Natural killer cell (primary cell): Measurements from ENCODE around the gene SLC35C1. TPM values are rescaled to one million over a fixed set of nuclear protein-coding genes. Genes with fewer than 3 reads are reported as not detected.
"Not testable (repeated sequence)": the region's sequence is repeated elsewhere in the genome, so short reads cannot be mapped to it uniquely, and the experiment has no call there.

Experiments used
- ATAC-seq, 3 donors: fragments of 150-1000 bp in 2 of 3; fragments of 200-7000 bp in 1 of 3; cut with Tn5 transposase; 1 replicate in 1 of 3; 2 replicates in 2 of 3; pipeline ENCODE4 v1.10.0; 2021; ENCODE audit warnings: mild to moderate bottlenecking in 2 of 3, moderate library complexity in 2 of 3
- DNase-seq, 2 donors: peaks; one replicate each; pipeline versions ENCODE4 v3.0.0 to v3.0.0-alpha.2; 2013 to 2021; ENCODE audit warnings: mixed read lengths in 1 of 2
- H3K27ac ChIP-seq: one replicate; pipeline ENCODE4 v1.5.1; 2013; ENCODE audit warnings: mild to moderate bottlenecking, low read length
- H3K27me3 ChIP-seq: one replicate; pipeline ENCODE4 v1.6.1; 2013; ENCODE audit warnings: low read length; ENCODE audit not compliant: control insufficient read depth, insufficient read depth
- H3K36me3 ChIP-seq: one replicate; pipeline ENCODE4 v1.6.1; 2013; ENCODE audit warnings: low read length; ENCODE audit not compliant: control insufficient read depth, insufficient read depth
- H3K4me1 ChIP-seq: one replicate; pipeline ENCODE4 v1.6.1; 2013; ENCODE audit warnings: low read length; ENCODE audit not compliant: control insufficient read depth, insufficient read depth
- H3K4me3 ChIP-seq: one replicate; pipeline ENCODE4 v1.5.1; 2013; ENCODE audit warnings: low read length
- H3K9me3 ChIP-seq: one replicate; pipeline ENCODE4 v1.6.1; 2013; ENCODE audit warnings: low read length; ENCODE audit not compliant: control insufficient read depth, insufficient read depth
- H3K27ac Mint-ChIP-seq, 2 donors: one replicate each; pipeline ENCODE4 v1.8.0; 2022; ENCODE audit warnings: mild to moderate bottlenecking in 2 of 2, mixed read lengths in 2 of 2, moderate library complexity in 1 of 2
- H3K27me3 Mint-ChIP-seq, 2 donors: one replicate each; pipeline ENCODE4 v1.8.0; 2022; ENCODE audit warnings: low read depth in 2 of 2, mixed read lengths in 2 of 2
- H3K36me3 Mint-ChIP-seq: one replicate; pipeline ENCODE4 v1.8.0; 2022; ENCODE audit warnings: mixed read lengths
- H3K4me1 Mint-ChIP-seq, 2 donors: one replicate each; pipeline ENCODE4 v1.8.0; 2022; ENCODE audit warnings: mixed read lengths in 2 of 2
- H3K4me3 Mint-ChIP-seq: one replicate; pipeline ENCODE4 v1.8.0; 2022; ENCODE audit warnings: mild to moderate bottlenecking, moderate library complexity, mixed read lengths
- H3K9me3 Mint-ChIP-seq, 2 donors: one replicate each; pipeline ENCODE4 v1.8.0; 2022; ENCODE audit warnings: mixed read lengths in 2 of 2
- CTCF ChIP-seq: fragments of 200-600 bp; IDR thresholded peaks from one replicate; pipeline ENCODE4 v1.8.0; 2022; ENCODE audit warnings: antibody characterized with exemption
- WGBS: methylation state at CpG from one replicate; pipeline ENCODE4 v1.1.7; 2013; ENCODE audit warnings: missing lambda C conversion rate; ENCODE audit not compliant: insufficient coverage; 5-methylcytosine and 5-hydroxymethylcytosine counted together
- intact Hi-C: fragments of 100-400 bp; cut with micrococcal nuclease; formaldehyde crosslinking; loops from one replicate; pipeline ENCODE4 v1.14.2; 2022
- total RNA-seq, 4 donors: library from RNA; stranded (reverse); fragments of 120-200 nt in 1 of 4; gene quantifications; one replicate each; pipeline versions ENCODE4 v1.2.3 to v1.2.4, GENCODE V29; 2013 to 2022

SLC35C1 gene
- total RNA-seq, 3 donors from 2014 or later (not counting 1 experiment from before 2014, with no cell fraction given), result 7.1 to 11.9 (median 9.5) TPM

GRCh38 chr11:45820211-45820857 lies 15.4 kb downstream of the SLC35C1 start:
- Histone ChIP-seq H3K4me1 (no peaks in the 10 kb centered on the region), H3K4me3 (no peak overlapping the region), H3K27ac (no peak overlapping the region), H3K27me3 (no peaks in the 10 kb centered on the region), H3K9me3 (no peaks in the 10 kb centered on the region), H3K36me3 (no peaks in the 10 kb centered on the region)
- ATAC-seq (no peak), DNase-seq (no peak)
- no peak overlapping the region for H3K4me3 Mint-ChIP-seq
- H3K27me3 Mint-ChIP-seq, result no peaks in the 10 kb centered on the region
- 92% methylated on average over 5 of the region's 5 CpGs for WGBS
- no peaks in the 10 kb centered on the region for H3K9me3 Mint-ChIP-seq
- no peaks in the 10 kb centered on the region for H3K4me1 Mint-ChIP-seq
- H3K36me3 Mint-ChIP-seq, result no peaks in the 10 kb centered on the region
- TF ChIP-seq CTCF, result no peak
- no peak overlapping the region for H3K27ac Mint-ChIP-seq
- intact Hi-C loops, result no loop called here

GRCh38 chr11:45826492-45826891 lies 21.5 kb downstream of the SLC35C1 start:
- DNase-seq, intact Hi-C loops, H3K27me3 ChIP-seq, ATAC-seq, H3K4me3 ChIP-seq, H3K9me3 ChIP-seq, H3K4me1 Mint-ChIP-seq, H3K36me3 ChIP-seq, H3K27ac Mint-ChIP-seq, H3K36me3 Mint-ChIP-seq, H3K4me1 ChIP-seq, H3K27ac ChIP-seq, H3K4me3 Mint-ChIP-seq, H3K9me3 Mint-ChIP-seq: not testable (repeated sequence)
- WGBS, result 50% methylated on average over 7 of the region's 7 CpGs
- peaks cover 8 to 14% of the 10 kb centered on the region in 2 donors for H3K27me3 Mint-ChIP-seq

GRCh38 chr11:45827123-45827522 lies 22.2 kb downstream of the SLC35C1 start:
- DNase-seq (no peak), ATAC-seq (no peak)
- no peaks in the 10 kb centered on the region for H3K4me1 ChIP-seq
- H3K36me3 Mint-ChIP-seq, result no peaks in the 10 kb centered on the region
- no peaks in the 10 kb centered on the region for H3K36me3 ChIP-seq
- intact Hi-C loops, result no loop called here
- no peaks in the 10 kb centered on the region for H3K4me1 Mint-ChIP-seq
- no peak overlapping the region for H3K27ac ChIP-seq
- no peaks in the 10 kb centered on the region for H3K9me3 Mint-ChIP-seq
- no peak overlapping the region for H3K4me3 Mint-ChIP-seq
- no peaks in the 10 kb centered on the region for H3K9me3 ChIP-seq
- TF ChIP-seq CTCF, result no peak
- H3K27me3 Mint-ChIP-seq, result peaks cover 8 to 14% of the 10 kb centered on the region in 2 donors
- WGBS, result 96% methylated on average over 4 of the region's 4 CpGs
- H3K4me3 ChIP-seq, result no peak overlapping the region
- no peak overlapping the region for H3K27ac Mint-ChIP-seq
- H3K27me3 ChIP-seq, result no peaks in the 10 kb centered on the region

GRCh38 chr11:45828996-45829395 lies 24.0 kb downstream of the SLC35C1 start:
- H3K4me1 ChIP-seq, result no peaks in the 10 kb centered on the region
- ATAC-seq, result no peak
- peaks cover 8 to 14% of the 10 kb centered on the region in 2 donors for H3K27me3 Mint-ChIP-seq
- H3K36me3 Mint-ChIP-seq, result no peaks in the 10 kb centered on the region
- 71% methylated on average over 4 of the region's 4 CpGs for WGBS
- no peak overlapping the region for H3K27ac Mint-ChIP-seq
- H3K4me3 ChIP-seq, result no peak overlapping the region
- no peaks in the 10 kb centered on the region for H3K27me3 ChIP-seq
- H3K27ac ChIP-seq, result no peak overlapping the region
- no peaks in the 10 kb centered on the region for H3K9me3 ChIP-seq
- TF ChIP-seq CTCF, result no peak
- intact Hi-C loops, result no loop called here
- H3K4me3 Mint-ChIP-seq, result no peak overlapping the region
- H3K9me3 Mint-ChIP-seq, result no peaks in the 10 kb centered on the region
- DNase-seq, result no peak
- peaks cover 5% of the 10 kb centered on the region in 2 donors for H3K4me1 Mint-ChIP-seq
- no peaks in the 10 kb centered on the region for H3K36me3 ChIP-seq
